Suprapubic skin (tissue), 4 donors: ENCODE data around the gene IFT43. TPM values are rescaled to one million over a fixed set of nuclear protein-coding genes. Genes with fewer than 3 reads are reported as not detected.
A peak's percentile ranks its signal among the peaks of the same experiment; 100 is the strongest.

Experiments
- DNase-seq, 2 donors: peaks; one replicate each; pipeline ENCODE4 v3.0.0-alpha.2; 2019; ENCODE audit warnings: low spot score in 2 of 2
- H3K27ac ChIP-seq: fragments of 200-600 bp; sonication (generic); one replicate; pipeline ENCODE4 v1.5.1; 2019
- H3K27me3 ChIP-seq: fragments of 200-600 bp; sonication (generic); one replicate; pipeline ENCODE4 v1.5.1; 2019
- H3K36me3 ChIP-seq: fragments of 200-600 bp; sonication (generic); one replicate; pipeline ENCODE4 v1.5.1; 2019
- H3K4me1 ChIP-seq: fragments of 200-600 bp; sonication (generic); one replicate; pipeline ENCODE4 v1.5.1; 2019
- H3K4me3 ChIP-seq: fragments of 200-600 bp; sonication (generic); one replicate; pipeline ENCODE4 v1.5.1; 2019; ENCODE audit warnings: mild to moderate bottlenecking
- H3K9me3 ChIP-seq: fragments of 200-600 bp; sonication (generic); one replicate; pipeline ENCODE4 v1.5.1; 2019
- EP300 ChIP-seq: sonication (generic); formaldehyde crosslinking; IDR thresholded peaks from one replicate; pipeline ENCODE4 v1.6.1; 2017; ENCODE audit warnings: antibody characterized with exemption
- POLR2A ChIP-seq, 2 donors: fragments of 450-650 bp; IDR thresholded peaks; one replicate each; pipeline ENCODE4 v1.6.1; 2017; ENCODE audit warnings: antibody characterized with exemption in 2 of 2, mild to moderate bottlenecking in 2 of 2, moderate library complexity in 2 of 2
- POLR2AphosphoS5 ChIP-seq, 3 donors: sonication (generic); formaldehyde crosslinking; IDR thresholded peaks; one replicate each; pipeline ENCODE4 v1.6.1; 2017; ENCODE audit warnings: antibody characterized with exemption in 3 of 3
- WGBS: methylation state at CpG from one replicate; pipeline ENCODE4 v1.1.5; 2018; 5-methylcytosine and 5-hydroxymethylcytosine counted together
- total RNA-seq, 4 donors: library from RNA; depleted of rRNA; stranded (reverse); fragments of >200 nt; gene quantifications; one replicate each; pipeline ENCODE4 v1.1.0, GENCODE V29; 2016
- TF ChIP-seq, protein P1 (sequence below), 2 donors: fragments of 200-600 bp in 1 of 2; fragments of 450-650 bp in 1 of 2; sonication (generic) in 1 of 2; IDR thresholded peaks; one replicate each; pipeline ENCODE4 v1.5.1; 2016 to 2019; ENCODE audit warnings: antibody characterized with exemption in 2 of 2, mild to moderate bottlenecking in 1 of 2, moderate library complexity in 1 of 2

Gene IFT43
- 10 to 100 TPM; 20.3 to 27.8 (median 22.0) TPM for total RNA-seq

- DNase-seq, result peak; percentile 96 to 97
- Histone ChIP-seq H3K4me3 (peak within 1 kb of the TSS; percentile 76), H3K27me3 (no peaks in the 10 kb centered on the region), H3K9me3 (no peaks in the 10 kb centered on the region), H3K36me3 (peaks cover 10% of the 10 kb centered on the region), H3K27ac (peak within 1 kb of the TSS; percentile 83), H3K4me1 (peaks cover 45% of the 10 kb centered on the region)
- 0% methylated on average over 30 of the region's 52 CpGs for WGBS
- peak in 1 of 2 donors; percentile 38 for TF ChIP-seq POLR2A (IDR thresholded peaks at IDR 0.05)
- TF ChIP-seq, protein P1, sequence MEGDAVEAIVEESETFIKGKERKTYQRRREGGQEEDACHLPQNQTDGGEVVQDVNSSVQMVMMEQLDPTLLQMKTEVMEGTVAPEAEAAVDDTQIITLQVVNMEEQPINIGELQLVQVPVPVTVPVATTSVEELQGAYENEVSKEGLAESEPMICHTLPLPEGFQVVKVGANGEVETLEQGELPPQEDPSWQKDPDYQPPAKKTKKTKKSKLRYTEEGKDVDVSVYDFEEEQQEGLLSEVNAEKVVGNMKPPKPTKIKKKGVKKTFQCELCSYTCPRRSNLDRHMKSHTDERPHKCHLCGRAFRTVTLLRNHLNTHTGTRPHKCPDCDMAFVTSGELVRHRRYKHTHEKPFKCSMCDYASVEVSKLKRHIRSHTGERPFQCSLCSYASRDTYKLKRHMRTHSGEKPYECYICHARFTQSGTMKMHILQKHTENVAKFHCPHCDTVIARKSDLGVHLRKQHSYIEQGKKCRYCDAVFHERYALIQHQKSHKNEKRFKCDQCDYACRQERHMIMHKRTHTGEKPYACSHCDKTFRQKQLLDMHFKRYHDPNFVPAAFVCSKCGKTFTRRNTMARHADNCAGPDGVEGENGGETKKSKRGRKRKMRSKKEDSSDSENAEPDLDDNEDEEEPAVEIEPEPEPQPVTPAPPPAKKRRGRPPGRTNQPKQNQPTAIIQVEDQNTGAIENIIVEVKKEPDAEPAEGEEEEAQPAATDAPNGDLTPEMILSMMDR (IDR thresholded peaks at IDR 0.05), result no peak
- TF ChIP-seq POLR2AphosphoS5 (IDR thresholded peaks at IDR 0.05), result peak in 1 of 3 donors; percentile 53
- no peak for TF ChIP-seq EP300
Measured at GRCh38 chr14:75985618-75986438, at the start of gene IFT43. Gene IFT43, plus strand, starts transcription at chr14:75985763. Its CDS starts 24 bp downstream, at chr14:75985787.

- H3K36me3 ChIP-seq, result peaks cover 3% of the 10 kb centered on the region
- no peak overlapping the region for H3K27ac ChIP-seq
- 81% methylated on average over 1 of the region's 1 CpG for WGBS
- H3K27me3 ChIP-seq, result no peaks in the 10 kb centered on the region
- no peaks in the 10 kb centered on the region for H3K9me3 ChIP-seq
- no peak overlapping the region for H3K4me3 ChIP-seq
- no peak for TF ChIP-seq EP300
- no peak for TF ChIP-seq POLR2AphosphoS5 (IDR thresholded peaks at IDR 0.05)
- TF ChIP-seq, protein P1 (IDR thresholded peaks at IDR 0.05), result no peak
- no peak for TF ChIP-seq POLR2A (IDR thresholded peaks at IDR 0.05)
- DNase-seq, result no peak
- H3K4me1 ChIP-seq, result no peaks in the 10 kb centered on the region
Measured at GRCh38 chr14:75939200-75939599, 46.4 kb upstream of the IFT43 start.

DNA sequence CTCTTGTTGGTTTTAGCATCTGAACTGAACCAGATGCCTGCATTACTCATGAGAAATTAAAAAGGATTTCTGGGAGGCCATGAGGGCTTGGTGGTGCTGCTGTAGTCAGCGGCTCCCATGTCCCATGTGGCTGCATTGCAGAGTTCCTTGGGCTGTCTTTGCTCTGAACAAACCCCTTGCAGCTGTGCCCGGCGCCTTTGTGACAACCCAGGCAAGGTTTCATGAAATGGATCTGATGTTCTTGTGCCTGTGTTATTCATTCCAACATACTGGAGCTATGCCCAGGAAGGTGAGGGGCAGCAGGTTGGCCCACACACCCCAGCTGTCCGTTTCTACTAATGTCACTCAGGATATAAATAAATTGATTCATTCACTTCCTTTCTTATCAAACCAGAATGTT, 44.5 kb upstream of the IFT43 start:
- 83% methylated on average over 4 of the region's 4 CpGs for WGBS
- H3K36me3 ChIP-seq, result peaks cover 3% of the 10 kb centered on the region
- H3K4me3 ChIP-seq, result no peak overlapping the region
- no peaks in the 10 kb centered on the region for H3K4me1 ChIP-seq
- H3K27me3 ChIP-seq, result no peaks in the 10 kb centered on the region
- no peak overlapping the region for H3K27ac ChIP-seq
- TF ChIP-seq, protein P1 (IDR thresholded peaks at IDR 0.05), result no peak
- TF ChIP-seq EP300 (no peak), POLR2AphosphoS5 (IDR thresholded peaks at IDR 0.05) (no peak), POLR2A (IDR thresholded peaks at IDR 0.05) (no peak)
- no peak for DNase-seq
- H3K9me3 ChIP-seq, result no peaks in the 10 kb centered on the region

GRCh38 chr14:75944607-75945241, 40.8 kb upstream of the IFT43 start:
- H3K36me3 ChIP-seq, result peaks cover 3% of the 10 kb centered on the region
- 91% methylated on average over 4 of the region's 4 CpGs for WGBS
- no peak for DNase-seq
- no peaks in the 10 kb centered on the region for H3K27me3 ChIP-seq
- no peak overlapping the region for H3K4me3 ChIP-seq
- no peak for TF ChIP-seq POLR2A (IDR thresholded peaks at IDR 0.05)
- no peak for TF ChIP-seq POLR2AphosphoS5 (IDR thresholded peaks at IDR 0.05)
- TF ChIP-seq EP300, result no peak
- TF ChIP-seq, protein P1 (IDR thresholded peaks at IDR 0.05), result no peak
- no peaks in the 10 kb centered on the region for H3K9me3 ChIP-seq
- no peaks in the 10 kb centered on the region for H3K4me1 ChIP-seq
- H3K27ac ChIP-seq, result no peak overlapping the region

DNA sequence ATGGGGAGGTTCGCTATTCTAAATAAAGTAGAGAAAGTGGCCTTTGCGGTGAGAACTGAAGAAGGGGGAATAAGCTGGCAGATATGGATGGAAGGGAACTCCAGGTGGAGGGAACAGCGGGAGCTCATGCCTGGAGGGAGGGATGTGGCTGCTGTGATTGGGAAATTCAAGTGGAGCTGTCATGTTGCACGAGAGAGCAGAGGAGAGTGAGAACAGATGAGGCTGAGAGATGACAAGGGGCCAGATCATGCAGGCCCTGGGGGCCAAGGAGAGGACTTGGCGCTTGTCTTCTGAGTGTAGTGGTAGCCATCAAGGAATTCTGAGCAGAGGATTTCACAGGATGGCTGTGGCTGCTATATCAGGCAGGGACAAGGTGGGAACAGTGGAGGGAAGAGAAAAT, 38.8 kb upstream of the IFT43 start:
- no peak overlapping the region for H3K4me3 ChIP-seq
- 82% methylated on average over 5 of the region's 5 CpGs for WGBS
- no peaks in the 10 kb centered on the region for H3K4me1 ChIP-seq
- no peak overlapping the region for H3K27ac ChIP-seq
- TF ChIP-seq POLR2A (IDR thresholded peaks at IDR 0.05), result no peak
- TF ChIP-seq, protein P1 (IDR thresholded peaks at IDR 0.05), result no peak
- no peak for TF ChIP-seq EP300
- no peak for TF ChIP-seq POLR2AphosphoS5 (IDR thresholded peaks at IDR 0.05)
- DNase-seq, result no peak
- no peaks in the 10 kb centered on the region for H3K9me3 ChIP-seq
- H3K27me3 ChIP-seq, result no peaks in the 10 kb centered on the region
- H3K36me3 ChIP-seq, result peaks cover 3% of the 10 kb centered on the region
